H1 (cell line): ENCODE measurements around the gene TMX2. TPM values are rescaled to one million over a fixed set of nuclear protein-coding genes. Genes with fewer than 3 reads are reported as not detected.

Experiments used
- CTCF ChIA-PET: fragments of 300-600 bp; sonication (Branson Sonifier 250); formaldehyde crosslinking; loops from one replicate; lab custom pipeline; 2021; ENCODE audit not compliant: partially characterized antibody; lab: Charles Lee
- POLR2A ChIA-PET: fragments of 300-600 bp; sonication (Branson Sonifier 250); formaldehyde crosslinking; loops from one replicate; lab custom pipeline; 2021; ENCODE audit warnings: inconsistent platforms; ENCODE audit not compliant: partially characterized antibody; lab: Charles Lee
- DNase-seq, 2 experiments: peaks; one replicate each; pipeline versions ENCODE4 v3.0.0 to v3.0.0-alpha.2; 2010 to 2022; ENCODE audit warnings: low spot score in 2 of 2, low read depth in 1 of 2, mixed read lengths in 1 of 2
- FAIRE-seq: peaks from 2 replicates; lab custom pipeline; 2011; peaks lifted over from hg19 to GRCh38; lab: Jason Lieb, UNC
- H2AFZ ChIP-seq: 2 replicates; pipeline ENCODE4 v1.8.1; 2012; ENCODE audit warnings: low read length, inconsistent platforms
- H2AK5ac ChIP-seq: 2 replicates; pipeline ENCODE4 v1.6.1; 2013; ENCODE audit warnings: low read depth, low read length
- H2BK120ac ChIP-seq: replicated peaks from 2 replicates; pipeline ENCODE3; 2013; ENCODE audit warnings: low read depth, low read length, inconsistent platforms
- H2BK12ac ChIP-seq: 2 replicates; pipeline ENCODE4 v1.6.1; 2013; ENCODE audit warnings: low read depth, low read length
- H2BK15ac ChIP-seq: 2 replicates; pipeline ENCODE4 v1.6.1; 2013; ENCODE audit warnings: low read length
- H2BK20ac ChIP-seq: 2 replicates; pipeline ENCODE4 v1.6.1; 2013; ENCODE audit warnings: low read length
- H2BK5ac ChIP-seq: 2 replicates; pipeline ENCODE4 v1.6.1; 2013; ENCODE audit warnings: low read depth, low read length
- H3K14ac ChIP-seq: 2 replicates; pipeline ENCODE4 v1.6.1; 2013; ENCODE audit warnings: inconsistent platforms; ENCODE audit not compliant: insufficient read length
- H3K18ac ChIP-seq: 2 replicates; pipeline ENCODE4 v1.6.1; 2013; ENCODE audit warnings: low read length; ENCODE audit errors: extremely low read depth
- H3K23ac ChIP-seq: 2 replicates; pipeline ENCODE4 v1.6.1; 2013; ENCODE audit warnings: inconsistent platforms; ENCODE audit not compliant: insufficient read length
- H3K23me2 ChIP-seq: 2 replicates; pipeline ENCODE4 v1.6.1; 2013; ENCODE audit warnings: low read depth, low read length
- H3K27ac ChIP-seq: 2 replicates; pipeline ENCODE4 v1.6.1; 2011; ENCODE audit warnings: low read depth, low read length, inconsistent platforms
- H3K27me3 ChIP-seq, 4 experiments: replicated peaks in 1 of 4; 1 replicate in 1 of 4; 2 replicates in 3 of 4; pipeline versions ENCODE4 v1.6.1 to v1.8.1; 2011 to 2013; ENCODE audit warnings: low read length in 3 of 4, mild to moderate bottlenecking in 3 of 4, inconsistent platforms in 2 of 4, mixed read lengths in 2 of 4, moderate library complexity in 1 of 4; ENCODE audit not compliant: control insufficient read depth in 3 of 4, insufficient read depth in 3 of 4; ENCODE audit errors: extremely low read depth in 1 of 4
- H3K36me3 ChIP-seq, 4 experiments: 2 replicates each; pipeline versions ENCODE4 v1.6.1 to v1.8.1; 2011 to 2013; ENCODE audit warnings: mild to moderate bottlenecking in 4 of 4, low read length in 3 of 4, moderate library complexity in 2 of 4, control low read depth in 1 of 4, inconsistent platforms in 1 of 4; ENCODE audit not compliant: insufficient read depth in 4 of 4, control insufficient read depth in 2 of 4
- H3K4ac ChIP-seq: replicated peaks from 2 replicates; pipeline ENCODE3; 2013; ENCODE audit warnings: low read length, low read depth, mixed read lengths, inconsistent platforms; ENCODE audit not compliant: insufficient read length
- H3K4me1 ChIP-seq, 4 experiments: replicated peaks in 1 of 4; 1 replicate in 1 of 4; 2 replicates in 3 of 4; pipeline versions ENCODE4 v1.6.1 to v1.8.1; 2011 to 2013; ENCODE audit warnings: low read length in 3 of 4, inconsistent platforms in 2 of 4, mixed read lengths in 1 of 4; ENCODE audit not compliant: insufficient read depth in 4 of 4, control insufficient read depth in 3 of 4
- H3K4me2 ChIP-seq, 2 experiments: 2 replicates each; pipeline versions ENCODE4 v1.6.1 to v1.8.1; 2011 to 2013; ENCODE audit warnings: low read depth in 2 of 2, low read length in 2 of 2, control low read depth in 1 of 2, inconsistent platforms in 1 of 2, mild to moderate bottlenecking in 1 of 2; ENCODE audit not compliant: insufficient read depth in 1 of 2
- H3K4me3 ChIP-seq, 4 experiments: fragments of 200-600, 300-600 bp in 1 of 4; sonication (generic), shearing (Covaris generic), sonication (Bioruptor Twin) in 1 of 4; 2 replicates each; pipeline versions ENCODE4 v1.5.1 to v1.8.1; 2011 to 2016; ENCODE audit warnings: low read length in 4 of 4, low read depth in 3 of 4, control low read depth in 2 of 4, inconsistent platforms in 2 of 4, mild to moderate bottlenecking in 2 of 4, mixed read lengths in 1 of 4, moderate library complexity in 1 of 4; ENCODE audit not compliant: insufficient read depth in 2 of 4; ENCODE audit errors: extremely low read depth in 1 of 4
- H3K56ac ChIP-seq: replicated peaks from 2 replicates; pipeline ENCODE3; 2013; ENCODE audit warnings: low read depth, mild to moderate bottlenecking, mixed read lengths, low read length, inconsistent platforms; ENCODE audit not compliant: insufficient read length
- H3K79me1 ChIP-seq: 2 replicates; pipeline ENCODE4 v1.6.1; 2013; ENCODE audit warnings: low read depth, low read length, control low read depth
- H3K79me2 ChIP-seq, 2 experiments: 2 replicates each; pipeline versions ENCODE4 v1.6.1 to v1.8.1; 2012 to 2013; ENCODE audit warnings: low read length in 2 of 2, mild to moderate bottlenecking in 2 of 2, inconsistent platforms in 1 of 2; ENCODE audit not compliant: insufficient read depth in 2 of 2, control insufficient read depth in 1 of 2
- H3K9ac ChIP-seq, 4 experiments: replicated peaks in 1 of 4; 1 replicate in 1 of 4; 2 replicates in 3 of 4; pipeline versions ENCODE4 v1.6.1 to v1.8.1; 2011 to 2013; ENCODE audit warnings: low read depth in 3 of 4, low read length in 3 of 4, control low read depth in 2 of 4, mild to moderate bottlenecking in 2 of 4, moderate library complexity in 2 of 4, inconsistent platforms in 1 of 4; ENCODE audit errors: extremely low read depth in 1 of 4
- H3K9me3 ChIP-seq, 2 experiments: 2 replicates each; pipeline versions ENCODE4 v1.6.1 to v1.8.1; 2012 to 2013; ENCODE audit warnings: mild to moderate bottlenecking in 2 of 2, moderate library complexity in 2 of 2, control low read depth in 1 of 2, inconsistent platforms in 1 of 2, low read depth in 1 of 2, low read length in 1 of 2, mixed read lengths in 1 of 2; ENCODE audit not compliant: insufficient read depth in 2 of 2
- H4K20me1 ChIP-seq, 2 experiments: replicated peaks in 1 of 2; 2 replicates each; pipeline versions ENCODE3 to v1.8.1; 2011 to 2013; ENCODE audit warnings: inconsistent platforms in 2 of 2, low read length in 2 of 2, mild to moderate bottlenecking in 1 of 2; ENCODE audit not compliant: insufficient read depth in 2 of 2, control insufficient read depth in 1 of 2
- H4K5ac ChIP-seq: 2 replicates; pipeline ENCODE4 v1.6.1; 2013; ENCODE audit warnings: low read length, low read depth, mixed read lengths, inconsistent platforms; ENCODE audit not compliant: insufficient read length
- H4K8ac ChIP-seq: 2 replicates; pipeline ENCODE4 v1.8.0; 2013; ENCODE audit warnings: mild to moderate bottlenecking, moderate library complexity, low read length, inconsistent platforms; ENCODE audit not compliant: insufficient read depth; ENCODE audit errors: extremely low read depth
- H4K91ac ChIP-seq: replicated peaks from 2 replicates; pipeline ENCODE3; 2013; ENCODE audit warnings: low read length, mixed read lengths, inconsistent platforms; ENCODE audit not compliant: insufficient read length
- CTCF ChIP-seq, 3 experiments: IDR thresholded peaks; 1 replicate in 2 of 3; 2 replicates in 1 of 3; pipeline versions ENCODE4 v1.5.1 to v1.6.1; 2011; ENCODE audit warnings: low read length in 3 of 3, mild to moderate bottlenecking in 3 of 3, inconsistent platforms in 2 of 3, low read depth in 1 of 3, moderate library complexity in 1 of 3; ENCODE audit not compliant: insufficient read depth in 1 of 3; ENCODE audit errors: control extremely low read depth in 1 of 3
- E2F6 ChIP-seq: IDR thresholded peaks from 2 replicates; pipeline ENCODE4 v1.6.1; 2012; ENCODE audit warnings: inconsistent platforms
- MAX ChIP-seq: IDR thresholded peaks from 2 replicates; pipeline ENCODE4 v1.6.1; 2012; ENCODE audit warnings: inconsistent platforms
- WGBS, 2 experiments: shearing (Covaris generic) in 1 of 2; methylation state at CpG; one replicate each; pipeline versions ENCODE4 v1.1.6 to v1.1.7; 2013 to 2015; ENCODE audit warnings: low lambda C conversion rate in 2 of 2, mixed read lengths in 2 of 2, inconsistent platforms in 1 of 2, low coverage in 1 of 2, missing lambda C conversion rate in 1 of 2; ENCODE audit not compliant: insufficient replicate concordance in 2 of 2, insufficient coverage in 1 of 2, insufficient read length in 1 of 2; ENCODE audit errors: extremely low coverage in 1 of 2, missing lambda C conversion rate in 1 of 2; 5-methylcytosine and 5-hydroxymethylcytosine counted together
- polyA plus RNA-seq, 7 experiments: library from polyadenylated mRNA; depleted of rRNA in 3 of 7; stranded (reverse) in 5 of 7; unstranded in 2 of 7; fragments of >200 nt in 5 of 7; fragments of 200-250 nt in 2 of 7; gene quantifications; 1 replicate in 5 of 7; 2 replicates in 1 of 7; 4 replicates in 1 of 7; pipeline versions ENCODE4 v1.2.1 to v1.2.3, GENCODE V29; 2011 to 2013; ENCODE audit warnings: missing spikeins in 2 of 7, mixed read lengths in 2 of 7
- total RNA-seq: library from RNA; stranded (reverse); fragmentation: NEBNext Ultra II Directional; extraction: Animal tissue kit (Norgen Biotek cat#: 25700); gene quantifications from 2 replicates; pipeline ENCODE4 v1.2.1, GENCODE V29; 2021

Gene TMX2
- total and polyA plus RNA-seq, 2 of the 8 experiments (the other 6 are each of a cell fraction or from before 2014, with no cell fraction given) = 70.4 to 100.0 TPM

- no peak overlapping the region for H3K9ac ChIP-seq
- no peaks in the 10 kb centered on the region for H3K9me3 ChIP-seq
- H3K18ac ChIP-seq = no peak overlapping the region
- H3K23me2 ChIP-seq = no peaks in the 10 kb centered on the region
- H2BK120ac ChIP-seq = no peak overlapping the region
- H4K8ac ChIP-seq = no peak overlapping the region
- H2BK5ac ChIP-seq = no peak overlapping the region
- no peak overlapping the region for H3K4ac ChIP-seq
- H2BK12ac ChIP-seq = peak overlapping the region; percentile 18; the same call in 1 of the 2 replicates
- H3K79me2 ChIP-seq = no peaks in the 10 kb centered on the region
- H2AK5ac ChIP-seq = peak overlapping the region; percentile 39; the same call in 1 of the 2 replicates
- DNase-seq = peak in 1 of 2 experiments; percentile 55
- no peak overlapping the region for H2AFZ ChIP-seq
- H2BK15ac ChIP-seq = 0 out of 2 replicates have a peak overlapping the region, but pooled peaks have one; percentile 12
- H3K79me1 ChIP-seq = no peaks in the 10 kb centered on the region
- CTCF ChIA-PET = interaction anchor here (0.6 to 12.1 kb wide), 4 partner anchors 9 to 49 kb away, joined by 3 to 182 read pairs (median 16); partner anchors contain the start of gene CTNND1
- H4K91ac ChIP-seq = no peak overlapping the region
- H3K4me1 ChIP-seq = no peaks in the 10 kb centered on the region; a peak in 1 of 7 replicates
- no peak overlapping the region for H3K23ac ChIP-seq
- TF ChIP-seq MAX = peak; percentile 72
- no peak for TF ChIP-seq CTCF (IDR thresholded peaks at IDR 0.05; ENCODE audit: control extremely low read depth in 1 of 3, insufficient read depth in 1 of 3, low read depth in 1 of 3, low read length in 3 of 3)
- TF ChIP-seq E2F6 = peak; percentile 96
- no peak overlapping the region for H2BK20ac ChIP-seq
- no peak overlapping the region for H3K27ac ChIP-seq
- no peak for FAIRE-seq
- no peaks in the 10 kb centered on the region for H3K27me3 ChIP-seq
- POLR2A ChIA-PET = interaction anchor here (2.2 to 2.7 kb wide), 2 partner anchors 9 to 11 kb away, joined by 18 to 22 read pairs; partner anchors contain the start of genes CTNND1 and SELENOH
- no peak overlapping the region for H3K4me2 ChIP-seq
- no peak overlapping the region for H4K5ac ChIP-seq
- no peak overlapping the region for H3K56ac ChIP-seq
- no peaks in the 10 kb centered on the region for H4K20me1 ChIP-seq
- no peaks in the 10 kb centered on the region for H3K36me3 ChIP-seq
- no peak overlapping the region for H3K4me3 ChIP-seq
- 92% methylated on average over 16 of the region's 30 CpGs; no CpG with 5 or more reads in 1 of the 2 experiments for WGBS, 2 experiments
- H3K14ac ChIP-seq = no peak overlapping the region
Measured at GRCh38 chr11:57752954-57753353, 40.6 kb downstream of the TMX2 start.
